Heart left ventricle (tissue), 16 donors: ENCODE measurements around the gene NCAM1. TPM values are rescaled to one million over a fixed set of nuclear protein-coding genes. Genes with fewer than 3 reads are reported as not detected.

Source experiments
- ATAC-seq, 4 donors: fragments of 200-7000 bp; cut with Tn5 transposase; one replicate each; pipeline ENCODE4 v1.9.1; 2020 to 2022; ENCODE audit warnings: moderate library complexity in 4 of 4, mild to moderate bottlenecking in 3 of 4, moderate number of reproducible peaks in 1 of 4
- DNase-seq, 5 donors: peaks; one replicate each; pipeline ENCODE4 v3.0.0-alpha.2; 2020
- H3K27ac ChIP-seq, 12 donors: fragments of 200-600 bp; sonication (generic) in 4 of 12; one replicate each; pipeline versions ENCODE4 v1.5.0 to v1.8.0; 2016 to 2022; ENCODE audit warnings: mild to moderate bottlenecking in 2 of 12
- H3K27me3 ChIP-seq, 9 donors: fragments of 200-600 bp; sonication (generic) in 2 of 9; one replicate each; pipeline versions ENCODE4 v1.5.1 to v1.8.0; 2016 to 2022; ENCODE audit warnings: mild to moderate bottlenecking in 3 of 9
- H3K36me3 ChIP-seq, 9 donors: fragments of 200-600 bp; sonication (generic) in 2 of 9; one replicate each; pipeline versions ENCODE4 v1.5.0 to v1.8.0; 2018 to 2022; ENCODE audit warnings: mild to moderate bottlenecking in 2 of 9
- H3K4me1 ChIP-seq, 12 donors: fragments of 200-600 bp; sonication (generic) in 4 of 12; one replicate each; pipeline versions ENCODE4 v1.5.0 to v1.8.0; 2016 to 2022; ENCODE audit warnings: mild to moderate bottlenecking in 3 of 12
- H3K4me3 ChIP-seq, 12 donors: fragments of 200-600 bp; sonication (generic) in 4 of 12; one replicate each; pipeline versions ENCODE4 v1.5.0 to v1.8.0; 2017 to 2022; ENCODE audit warnings: mild to moderate bottlenecking in 9 of 12, moderate library complexity in 4 of 12
- H3K9me3 ChIP-seq, 12 donors: fragments of 200-600 bp; sonication (generic) in 4 of 12; one replicate each; pipeline versions ENCODE4 v1.5.0 to v1.8.0; 2016 to 2022; ENCODE audit warnings: mild to moderate bottlenecking in 1 of 12
- POLR2A ChIP-seq, 2 donors: fragments of 450-650 bp; IDR thresholded peaks; one replicate each; pipeline ENCODE4 v1.6.1; 2017; ENCODE audit warnings: antibody characterized with exemption in 2 of 2, mild to moderate bottlenecking in 2 of 2, moderate library complexity in 2 of 2
- WGBS, 4 donors: extraction: QIAGEN DNeasy Blood & Tissue Kit in 2 of 4; methylation state at CpG; one replicate each; pipeline versions ENCODE4 v1.1.5 to v1.1.7; 2013 to 2018; 5-methylcytosine and 5-hydroxymethylcytosine counted together
- intact Hi-C, 10 donors: fragments of 100-400 bp; cut with DNase I; formaldehyde crosslinking; loops; one replicate each; pipeline versions ENCODE4 v1.11.1 to v1.14.2; 2022
- polyA plus RNA-seq, 2 donors: library from polyadenylated mRNA; stranded (reverse); fragments of 200-250 nt; gene quantifications; one replicate each; pipeline ENCODE4 v1.2.3, GENCODE V29; 2013
- total RNA-seq, 9 donors: library from RNA; depleted of rRNA in 2 of 9; stranded (reverse); fragments of >200 nt in 2 of 9; fragmentation: NEBNext Ultra II Directional in 3 of 9; extraction: Animal tissue kit (Norgen Biotek cat#: 25700) in 3 of 9; gene quantifications; one replicate each; pipeline versions ENCODE4 v1.1.0 to v1.2.4, GENCODE V29; 2016 to 2023
- TF ChIP-seq, protein P1 (sequence below), 12 donors: fragments of 200-600 bp; sonication (generic) in 4 of 12; IDR thresholded peaks; one replicate each; pipeline versions ENCODE4 v1.5.0 to v1.8.0; 2018 to 2022; ENCODE audit warnings: antibody characterized with exemption in 12 of 12, mild to moderate bottlenecking in 5 of 12
- donor health status: ischemic (EF 13 %, LVEDD 7.1; RV severe dilation, severe dysfunction).
- donor health status: healthy with polysubstance abuse.
- donor health status: DM: no; HTN: yes; CAD: no.
- donor health status: DM: no; HTN: no; CAD: no.
- donor health status: ischemic (EF 25% LVEDD 6.9; RV normal size, moderate dysfunction).
- donor health status: ischemic (EF 25% LVEDD 5.7; RV mildly dilated, moderate dysfunction).
- donor health status: healthy.
- donor health status: DM: yes; HTN: yes; CAD: no.
- donor health status: ischemic (EF 35%, LVEDD 5.7; RV mildly dilated, moderate dysfunction).
- donor health status: nonischemic (EF 11% LVEDD 7.7; RV severe dilation, severe dysfunction).
- donor health status: DM: yes; HTN: yes; CAD: no.
- donor health status: PGD.
- donor health status: ischemic (EF 29% LVEDD 5.4; RV normal size, mild dysfunction).
- donor health status: nonischemic (EF 23%, LVEDD 6.1; RV moderate dilation, normal function).

The NCAM1 gene
- total and polyA plus RNA-seq, 11 donors, result 78.0 to 753 (median 389) TPM

DNA sequence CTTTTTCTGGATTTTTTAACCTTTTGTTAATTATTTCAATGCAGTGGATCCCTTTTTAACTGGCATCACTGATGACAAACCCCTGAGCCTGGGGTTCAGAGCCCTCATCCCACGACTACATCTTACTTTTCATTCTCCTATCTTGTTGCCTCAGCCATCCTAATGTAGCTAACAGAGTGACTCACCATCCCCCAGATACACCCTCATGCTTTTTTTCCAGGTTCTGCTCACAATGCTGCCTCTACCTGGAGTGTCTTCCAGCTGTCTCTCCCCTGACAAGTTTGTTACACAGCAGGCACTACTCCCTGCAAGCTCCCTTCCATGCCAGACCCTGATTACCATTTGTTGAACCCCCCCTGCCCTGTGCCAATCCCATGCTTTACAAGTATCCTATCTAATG, 135.4 kb downstream of the NCAM1 start:
- intact Hi-C loops, result no loop called here
- Histone ChIP-seq H3K4me3 (no peak overlapping the region), H3K9me3 (no peaks in the 10 kb centered on the region), H3K27me3 (no peaks in the 10 kb centered on the region), H3K4me1 (peaks cover 0 to 32% (median 0%) of the 10 kb centered on the region in 12 donors), H3K36me3 (no peaks in the 10 kb centered on the region), H3K27ac (no peak overlapping the region)
- DNase-seq (no peak), ATAC-seq (no peak)
- no peak for TF ChIP-seq POLR2A (IDR thresholded peaks at IDR 0.05)
- TF ChIP-seq, protein P1, sequence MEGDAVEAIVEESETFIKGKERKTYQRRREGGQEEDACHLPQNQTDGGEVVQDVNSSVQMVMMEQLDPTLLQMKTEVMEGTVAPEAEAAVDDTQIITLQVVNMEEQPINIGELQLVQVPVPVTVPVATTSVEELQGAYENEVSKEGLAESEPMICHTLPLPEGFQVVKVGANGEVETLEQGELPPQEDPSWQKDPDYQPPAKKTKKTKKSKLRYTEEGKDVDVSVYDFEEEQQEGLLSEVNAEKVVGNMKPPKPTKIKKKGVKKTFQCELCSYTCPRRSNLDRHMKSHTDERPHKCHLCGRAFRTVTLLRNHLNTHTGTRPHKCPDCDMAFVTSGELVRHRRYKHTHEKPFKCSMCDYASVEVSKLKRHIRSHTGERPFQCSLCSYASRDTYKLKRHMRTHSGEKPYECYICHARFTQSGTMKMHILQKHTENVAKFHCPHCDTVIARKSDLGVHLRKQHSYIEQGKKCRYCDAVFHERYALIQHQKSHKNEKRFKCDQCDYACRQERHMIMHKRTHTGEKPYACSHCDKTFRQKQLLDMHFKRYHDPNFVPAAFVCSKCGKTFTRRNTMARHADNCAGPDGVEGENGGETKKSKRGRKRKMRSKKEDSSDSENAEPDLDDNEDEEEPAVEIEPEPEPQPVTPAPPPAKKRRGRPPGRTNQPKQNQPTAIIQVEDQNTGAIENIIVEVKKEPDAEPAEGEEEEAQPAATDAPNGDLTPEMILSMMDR (IDR thresholded peaks at IDR 0.05), result no peak
- 46 to 57% (median 52%) methylated on average over 1 of the region's 1 CpG for WGBS, 4 donors

DNA sequence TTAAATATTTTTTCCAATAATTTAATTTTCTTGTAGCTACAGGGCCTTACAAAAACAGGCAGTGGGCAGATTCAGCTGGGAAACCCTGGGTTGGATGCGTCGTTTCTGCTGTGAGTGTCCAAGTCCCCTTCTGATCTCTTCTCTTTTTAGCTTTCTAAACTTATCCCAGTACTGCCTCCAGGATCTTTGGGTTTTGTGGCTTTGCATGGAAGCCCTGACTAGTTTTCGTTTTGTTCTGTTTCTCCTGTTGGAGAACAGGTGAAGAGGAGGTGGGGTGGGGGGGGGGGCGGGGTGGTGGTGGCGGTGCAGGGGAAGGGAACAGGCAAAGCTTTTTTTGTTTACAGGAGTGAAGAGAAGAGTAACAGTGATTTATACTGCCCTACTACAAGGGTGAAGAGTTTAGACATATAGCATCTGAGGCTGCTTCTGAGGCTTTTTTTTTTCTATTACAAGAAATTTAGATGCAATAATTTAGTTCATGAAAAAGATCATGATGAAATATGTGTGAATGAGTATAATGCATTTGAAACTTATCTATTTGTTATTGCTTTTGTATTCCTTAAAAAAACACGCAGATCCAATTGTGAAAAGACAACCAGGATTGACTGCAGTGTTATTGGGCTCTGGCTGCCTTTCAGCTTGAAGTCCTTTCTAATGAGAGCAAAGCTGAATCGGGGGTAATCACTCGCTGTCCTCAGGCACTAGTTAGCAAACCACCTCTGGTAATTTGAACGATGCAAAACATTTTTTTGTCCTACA, 142.9 kb downstream of the NCAM1 start:
- Histone ChIP-seq H3K27me3 (no peaks in the 10 kb centered on the region), H3K27ac (peak overlapping the region in 11 of 12 donors; percentile 15 to 85 (median 74)), H3K36me3 (no peaks in the 10 kb centered on the region), H3K4me3 (no peak overlapping the region), H3K9me3 (no peaks in the 10 kb centered on the region), H3K4me1 (peaks cover 0 to 35% (median 8%) of the 10 kb centered on the region in 12 donors)
- no peak for DNase-seq
- TF ChIP-seq, protein P1 (IDR thresholded peaks at IDR 0.05), result no peak
- TF ChIP-seq POLR2A (IDR thresholded peaks at IDR 0.05), result no peak
- peak in 1 of 4 donors; percentile 54 for ATAC-seq
- intact Hi-C loops, result loop anchor here in 1 of 10 donors (10.0 kb wide), 1 partner anchor 269 kb away; no protein-coding TSS in a partner anchor
- WGBS, 4 donors, result 48 to 51% (median 50%) methylated on average over 9 of the region's 9 CpGs

DNA sequence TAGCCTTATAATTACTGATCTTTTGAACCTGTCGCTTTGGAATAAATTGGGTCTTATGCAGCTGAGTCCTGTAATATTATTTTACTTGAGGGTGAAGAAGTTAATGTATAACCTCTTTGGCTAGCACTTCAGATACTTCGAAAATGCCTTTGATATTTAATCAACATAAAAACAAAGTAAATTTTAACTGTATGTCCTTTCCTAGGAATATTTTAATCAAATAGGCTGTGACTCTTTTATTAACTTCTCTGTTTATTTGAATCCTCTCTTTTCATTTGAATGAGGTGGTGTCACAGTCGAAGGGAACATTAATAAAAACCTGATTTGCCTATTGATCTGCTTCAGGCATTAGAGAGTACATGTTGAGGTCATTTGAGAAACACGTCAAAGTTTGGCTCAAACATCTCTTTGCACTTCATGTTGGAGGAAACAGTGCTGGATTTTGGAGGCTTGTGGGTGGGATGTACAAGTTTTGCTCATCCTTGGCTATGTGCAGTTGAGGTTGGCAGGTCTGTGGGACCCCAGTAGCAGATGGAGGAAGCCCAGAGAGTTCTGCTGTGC, 143.6 kb downstream of the NCAM1 start:
- Histone ChIP-seq H3K36me3 (no peaks in the 10 kb centered on the region), H3K27ac (peak overlapping the region in 11 of 12 donors; percentile 40 to 85 (median 74)), H3K27me3 (no peaks in the 10 kb centered on the region), H3K9me3 (no peaks in the 10 kb centered on the region), H3K4me3 (no peak overlapping the region), H3K4me1 (peaks cover 0 to 40% (median 8%) of the 10 kb centered on the region in 12 donors)
- intact Hi-C loops, result loop anchor here in 2 of 10 donors (5.0 to 10.0 kb wide), 2 partner anchors 137 to 270 kb away; no protein-coding TSS in a partner anchor
- DNase-seq, result no peak
- TF ChIP-seq, protein P1 (IDR thresholded peaks at IDR 0.05), result no peak
- TF ChIP-seq POLR2A (IDR thresholded peaks at IDR 0.05), result no peak
- 61 to 67% (median 62%) methylated on average over 4 of the region's 4 CpGs for WGBS, 4 donors
- ATAC-seq, result peak in 1 of 4 donors; percentile 14

DNA sequence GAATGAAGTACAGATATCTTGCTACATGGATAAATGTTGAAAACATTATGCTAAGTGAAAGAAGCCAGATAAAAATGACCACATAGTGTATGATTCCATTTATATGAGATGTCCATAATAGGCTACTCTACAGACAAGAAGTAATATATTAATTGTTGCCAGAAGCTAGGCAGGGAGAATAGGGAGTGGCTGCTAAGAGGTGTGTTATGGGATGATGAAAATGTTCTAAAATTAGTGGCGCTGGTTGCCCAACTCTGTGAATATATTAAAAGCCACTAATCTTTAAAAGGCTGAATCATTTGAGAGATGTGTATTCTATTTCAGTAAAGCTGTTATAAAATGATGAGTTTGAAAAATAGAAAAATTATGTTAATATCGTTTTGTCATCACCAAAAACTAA, 144.4 kb downstream of the NCAM1 start:
- Histone ChIP-seq H3K27me3 (no peaks in the 10 kb centered on the region), H3K9me3 (no peaks in the 10 kb centered on the region), H3K27ac (peak overlapping the region in 10 of 12 donors; percentile 40 to 85 (median 78)), H3K4me1 (peaks cover 0 to 43% (median 8%) of the 10 kb centered on the region in 12 donors), H3K36me3 (no peaks in the 10 kb centered on the region), H3K4me3 (no peak overlapping the region)
- WGBS, 4 donors, result 45 to 59% (median 55%) methylated on average over 2 of the region's 2 CpGs
- DNase-seq (no peak), ATAC-seq (peak; percentile 75 to 92 (median 88))
- intact Hi-C loops, result loop anchor here in 2 of 10 donors (5.0 to 10.0 kb wide), 2 partner anchors 138 to 271 kb away; no protein-coding TSS in a partner anchor
- no peak for TF ChIP-seq POLR2A (IDR thresholded peaks at IDR 0.05)
- TF ChIP-seq, protein P1 (IDR thresholded peaks at IDR 0.05), result no peak
